Measurements from ENCODE around the gene CRB1.

CRB1 gene

GRCh38 chr1:197277166-197277565 lies 9.1 kb downstream of the CRB1 start:
- Mint-ChIP-seq H3K27ac (no peak overlapping the region), H3K4me3 (no peak overlapping the region), H3K4me1 (ENCODE audit: low read depth) (no peaks in the 10 kb centered on the region), H3K9me3 (ENCODE audit: low read depth) (no peaks in the 10 kb centered on the region), H3K36me3 (no peaks in the 10 kb centered on the region), H3K27me3 (no peaks in the 10 kb centered on the region)

- Mint-ChIP-seq H3K4me3 (no peak overlapping the region), H3K27me3 (peaks cover 4% of the 10 kb centered on the region), H3K4me1 (ENCODE audit: low read depth) (no peaks in the 10 kb centered on the region), H3K27ac (no peak overlapping the region), H3K36me3 (no peaks in the 10 kb centered on the region), H3K9me3 (ENCODE audit: low read depth) (no peaks in the 10 kb centered on the region)
Measured at GRCh38 chr1:197284325-197284724, 16.3 kb downstream of the CRB1 start.

GRCh38 chr1:197284966-197285365 lies 16.9 kb downstream of the CRB1 start:
- no peaks in the 10 kb centered on the region for H3K36me3 Mint-ChIP-seq
- no peak overlapping the region for H3K4me3 Mint-ChIP-seq
- no peak overlapping the region for H3K27ac Mint-ChIP-seq
- no peaks in the 10 kb centered on the region for H3K4me1 Mint-ChIP-seq (ENCODE audit: low read depth)
- no peaks in the 10 kb centered on the region for H3K9me3 Mint-ChIP-seq (ENCODE audit: low read depth)
- H3K27me3 Mint-ChIP-seq: peaks cover 4% of the 10 kb centered on the region

GRCh38 chr1:197285526-197286205 lies 17.6 kb downstream of the CRB1 start:
- Mint-ChIP-seq H3K27me3 (peaks cover 4% of the 10 kb centered on the region), H3K9me3 (ENCODE audit: low read depth) (no peaks in the 10 kb centered on the region), H3K4me1 (ENCODE audit: low read depth) (no peaks in the 10 kb centered on the region), H3K27ac (no peak overlapping the region), H3K4me3 (no peak overlapping the region), H3K36me3 (no peaks in the 10 kb centered on the region)

- H3K4me1 Mint-ChIP-seq (ENCODE audit: low read depth): no peaks in the 10 kb centered on the region
- H3K36me3 Mint-ChIP-seq: no peaks in the 10 kb centered on the region
- H3K27ac Mint-ChIP-seq: no peak overlapping the region
- H3K4me3 Mint-ChIP-seq: no peak overlapping the region
- peaks cover 4% of the 10 kb centered on the region for H3K27me3 Mint-ChIP-seq
- H3K9me3 Mint-ChIP-seq (ENCODE audit: low read depth): no peaks in the 10 kb centered on the region
Measured at GRCh38 chr1:197286634-197287033, 18.6 kb downstream of the CRB1 start.

GRCh38 chr1:197287863-197288262 lies 19.8 kb downstream of the CRB1 start:
- Mint-ChIP-seq H3K9me3 (ENCODE audit: low read depth) (peaks cover under 1% of the 10 kb centered on the region), H3K27me3 (peaks cover 4% of the 10 kb centered on the region), H3K4me1 (ENCODE audit: low read depth) (no peaks in the 10 kb centered on the region), H3K4me3 (no peak overlapping the region), H3K36me3 (no peaks in the 10 kb centered on the region), H3K27ac (no peak overlapping the region)

- H3K27ac Mint-ChIP-seq: no peak overlapping the region
- no peaks in the 10 kb centered on the region for H3K9me3 Mint-ChIP-seq (ENCODE audit: low read depth)
- no peaks in the 10 kb centered on the region for H3K27me3 Mint-ChIP-seq
- no peaks in the 10 kb centered on the region for H3K36me3 Mint-ChIP-seq
- H3K4me1 Mint-ChIP-seq (ENCODE audit: low read depth): no peaks in the 10 kb centered on the region
- H3K4me3 Mint-ChIP-seq: no peak overlapping the region
Measured at GRCh38 chr1:197302775-197303174, 34.7 kb downstream of the CRB1 start.

GRCh38 chr1:197303463-197303862 lies 35.4 kb downstream of the CRB1 start:
- H3K27me3 Mint-ChIP-seq: no peaks in the 10 kb centered on the region
- no peaks in the 10 kb centered on the region for H3K4me1 Mint-ChIP-seq (ENCODE audit: low read depth)
- H3K4me3 Mint-ChIP-seq: no peak overlapping the region
- no peak overlapping the region for H3K27ac Mint-ChIP-seq
- H3K36me3 Mint-ChIP-seq: no peaks in the 10 kb centered on the region
- H3K9me3 Mint-ChIP-seq (ENCODE audit: low read depth): no peaks in the 10 kb centered on the region

- no peaks in the 10 kb centered on the region for H3K36me3 Mint-ChIP-seq
- H3K27ac Mint-ChIP-seq: no peak overlapping the region
- H3K27me3 Mint-ChIP-seq: no peaks in the 10 kb centered on the region
- H3K9me3 Mint-ChIP-seq (ENCODE audit: low read depth): no peaks in the 10 kb centered on the region
- no peak overlapping the region for H3K4me3 Mint-ChIP-seq
- no peaks in the 10 kb centered on the region for H3K4me1 Mint-ChIP-seq (ENCODE audit: low read depth)
Measured at GRCh38 chr1:197304638-197305200, 36.7 kb downstream of the CRB1 start.

- no peaks in the 10 kb centered on the region for H3K27me3 Mint-ChIP-seq
- no peaks in the 10 kb centered on the region for H3K9me3 Mint-ChIP-seq (ENCODE audit: low read depth)
- H3K4me3 Mint-ChIP-seq: no peak overlapping the region
- H3K27ac Mint-ChIP-seq: no peak overlapping the region
- H3K4me1 Mint-ChIP-seq (ENCODE audit: low read depth): no peaks in the 10 kb centered on the region
- H3K36me3 Mint-ChIP-seq: no peaks in the 10 kb centered on the region
Measured at GRCh38 chr1:197305925-197306324, 37.9 kb downstream of the CRB1 start.

GRCh38 chr1:197306381-197307062 lies 38.5 kb downstream of the CRB1 start:
- H3K27ac Mint-ChIP-seq: no peak overlapping the region
- no peaks in the 10 kb centered on the region for H3K4me1 Mint-ChIP-seq (ENCODE audit: low read depth)
- no peaks in the 10 kb centered on the region for H3K36me3 Mint-ChIP-seq
- H3K4me3 Mint-ChIP-seq: no peak overlapping the region
- no peaks in the 10 kb centered on the region for H3K27me3 Mint-ChIP-seq
- H3K9me3 Mint-ChIP-seq (ENCODE audit: low read depth): no peaks in the 10 kb centered on the region

GRCh38 chr1:197307136-197307535 lies 39.1 kb downstream of the CRB1 start:
- H3K9me3 Mint-ChIP-seq (ENCODE audit: low read depth): no peaks in the 10 kb centered on the region
- H3K27ac Mint-ChIP-seq: no peak overlapping the region
- no peak overlapping the region for H3K4me3 Mint-ChIP-seq
- no peaks in the 10 kb centered on the region for H3K36me3 Mint-ChIP-seq
- no peaks in the 10 kb centered on the region for H3K27me3 Mint-ChIP-seq
- no peaks in the 10 kb centered on the region for H3K4me1 Mint-ChIP-seq (ENCODE audit: low read depth)

- Mint-ChIP-seq H3K4me3 (no peak overlapping the region), H3K36me3 (no peaks in the 10 kb centered on the region), H3K27ac (no peak overlapping the region), H3K4me1 (ENCODE audit: low read depth) (no peaks in the 10 kb centered on the region), H3K9me3 (ENCODE audit: low read depth) (no peaks in the 10 kb centered on the region), H3K27me3 (no peaks in the 10 kb centered on the region)
Measured at GRCh38 chr1:197307551-197307950, 39.5 kb downstream of the CRB1 start.

- H3K27me3 Mint-ChIP-seq: peaks cover 5% of the 10 kb centered on the region
- H3K4me1 Mint-ChIP-seq (ENCODE audit: low read depth): no peaks in the 10 kb centered on the region
- H3K27ac Mint-ChIP-seq: no peak overlapping the region
- no peaks in the 10 kb centered on the region for H3K36me3 Mint-ChIP-seq
- H3K9me3 Mint-ChIP-seq (ENCODE audit: low read depth): no peaks in the 10 kb centered on the region
- no peak overlapping the region for H3K4me3 Mint-ChIP-seq
Measured at GRCh38 chr1:197311081-197311480, 43.0 kb downstream of the CRB1 start.

- Mint-ChIP-seq H3K27me3 (peaks cover 5% of the 10 kb centered on the region), H3K27ac (no peak overlapping the region), H3K9me3 (ENCODE audit: low read depth) (no peaks in the 10 kb centered on the region), H3K4me3 (no peak overlapping the region), H3K36me3 (no peaks in the 10 kb centered on the region), H3K4me1 (ENCODE audit: low read depth) (no peaks in the 10 kb centered on the region)
Measured at GRCh38 chr1:197312163-197312562, 44.1 kb downstream of the CRB1 start.

GRCh38 chr1:197313713-197314112 lies 45.7 kb downstream of the CRB1 start:
- Mint-ChIP-seq H3K4me3 (no peak overlapping the region), H3K27ac (no peak overlapping the region), H3K9me3 (ENCODE audit: low read depth) (no peaks in the 10 kb centered on the region), H3K27me3 (peaks cover 5% of the 10 kb centered on the region), H3K4me1 (ENCODE audit: low read depth) (no peaks in the 10 kb centered on the region), H3K36me3 (no peaks in the 10 kb centered on the region)

Measured in activated naive CD8-positive, alpha-beta T cell (primary cell).